Neural cell (in vitro differentiated cells): ENCODE results near the gene PTPDC1.

Experiments used
- CTCF ChIP-seq: fragments of 450-650 bp; IDR thresholded peaks from 2 replicates; pipeline ENCODE4 v1.5.1; 2014; ENCODE audit warnings: antibody characterized with exemption, mild to moderate bottlenecking, moderate library complexity; ENCODE audit not compliant: poor library complexity, severe bottlenecking
- EP300 ChIP-seq: fragments of 450-650 bp; conservative IDR thresholded peaks from 2 replicates; pipeline ENCODE4 v1.6.1; 2014; ENCODE audit warnings: antibody characterized with exemption, mild to moderate bottlenecking, moderate library complexity; ENCODE audit not compliant: poor library complexity, severe bottlenecking
- EZH2 ChIP-seq: fragments of 200-600, 300-800 bp; shearing (Covaris generic), sonication (generic); IDR thresholded peaks from 2 replicates; pipeline ENCODE4 v1.6.1; 2014; ENCODE audit warnings: antibody characterized with exemption, low read length, borderline replicate concordance, mild to moderate bottlenecking; ENCODE audit not compliant: insufficient read depth, poor library complexity, severe bottlenecking
- POLR2AphosphoS5 ChIP-seq: IDR thresholded peaks from 2 replicates; pipeline ENCODE4 v1.6.1; 2012
- REST ChIP-seq: IDR thresholded peaks from 2 replicates; pipeline ENCODE4 v1.6.1; 2012; ENCODE audit warnings: borderline replicate concordance
- SMC3 ChIP-seq: fragments of 450-650 bp; conservative IDR thresholded peaks from 2 replicates; pipeline ENCODE4 v1.6.1; 2014; ENCODE audit warnings: antibody characterized with exemption, mild to moderate bottlenecking, moderate library complexity; ENCODE audit not compliant: poor library complexity
- TAF1 ChIP-seq: IDR thresholded peaks from 2 replicates; pipeline ENCODE4 v1.6.1; 2012; ENCODE audit warnings: low read depth

GRCh38 chr9:94128580-94128979 lies 44.3 kb downstream of the PTPDC1 start:
- TF ChIP-seq CTCF (no peak), REST (no peak), SMC3 (no peak), EP300 (no peak), TAF1 (no peak), EZH2 (no peak), POLR2AphosphoS5 (no peak)
